Nucleus accumbens (tissue), 56 donors: ENCODE measurements around the gene MGA.

ENCODE experiments used
- DNase-seq, 56 donors: peaks; one replicate each; lab custom pipeline; 2025; lab: John Stamatoyannopoulos, UW

The MGA gene

DNA sequence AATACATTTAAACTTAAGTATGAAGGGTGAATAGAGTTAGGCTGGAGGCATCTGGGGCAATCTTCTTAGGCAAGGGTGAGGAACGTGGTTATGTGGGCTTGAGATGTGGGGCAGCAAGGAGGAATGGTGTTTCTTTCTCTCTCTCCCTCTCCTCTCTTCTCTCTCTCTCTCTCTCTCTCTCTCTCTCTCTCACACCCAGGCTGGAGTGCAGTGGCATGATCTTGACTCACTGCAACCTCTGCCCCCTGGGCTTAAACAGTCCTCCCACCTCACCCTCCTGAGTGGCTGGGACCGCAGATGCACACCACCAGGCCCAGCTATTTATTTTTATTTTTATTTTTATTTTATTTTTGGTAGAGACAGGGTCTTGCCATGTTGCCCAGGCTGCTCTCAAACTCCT lies 4.0 kb upstream of the MGA start:
- no peak for DNase-seq

DNA sequence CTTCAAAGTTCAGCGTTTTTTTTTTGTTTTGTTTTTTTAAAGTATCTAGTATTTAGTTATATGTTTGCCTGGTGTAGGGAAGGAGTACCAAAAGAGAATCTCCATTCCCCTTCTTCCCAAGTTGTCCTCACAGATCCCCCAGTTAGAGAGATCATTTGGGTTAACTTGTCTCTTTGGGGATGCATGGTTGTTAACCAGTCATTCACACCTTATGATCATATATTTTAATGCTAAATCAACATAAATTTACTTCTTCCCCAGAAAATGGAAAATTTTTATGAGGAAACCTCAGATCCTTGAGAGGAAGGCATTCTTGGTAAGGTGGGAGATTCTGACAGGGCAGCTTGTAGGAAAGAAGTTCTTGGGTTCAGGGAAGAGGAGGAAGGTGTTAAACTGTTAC lies 1.5 kb upstream of the MGA start:
- no peak for DNase-seq

DNA sequence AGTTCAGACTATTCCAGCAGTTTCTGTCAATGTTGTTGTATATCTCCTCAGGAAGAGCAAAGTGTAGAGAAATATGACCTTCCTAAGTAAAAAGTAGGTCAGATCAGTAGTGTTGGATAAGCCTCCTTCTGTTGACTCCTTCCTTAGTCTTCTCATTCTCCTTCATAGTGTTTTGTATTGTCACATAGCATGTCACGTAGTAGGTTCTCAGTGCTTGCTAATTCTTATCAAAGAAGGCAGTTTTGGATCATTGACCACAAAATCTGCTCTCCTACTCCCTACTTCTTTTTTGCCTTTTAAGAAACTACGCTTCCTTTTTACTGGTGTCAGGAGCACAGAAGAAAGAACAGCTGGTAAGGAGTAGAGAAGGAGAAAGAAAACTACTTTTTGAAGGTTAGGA lies 1.0 kb upstream of the MGA start:
- DNase-seq, result no peak

DNA sequence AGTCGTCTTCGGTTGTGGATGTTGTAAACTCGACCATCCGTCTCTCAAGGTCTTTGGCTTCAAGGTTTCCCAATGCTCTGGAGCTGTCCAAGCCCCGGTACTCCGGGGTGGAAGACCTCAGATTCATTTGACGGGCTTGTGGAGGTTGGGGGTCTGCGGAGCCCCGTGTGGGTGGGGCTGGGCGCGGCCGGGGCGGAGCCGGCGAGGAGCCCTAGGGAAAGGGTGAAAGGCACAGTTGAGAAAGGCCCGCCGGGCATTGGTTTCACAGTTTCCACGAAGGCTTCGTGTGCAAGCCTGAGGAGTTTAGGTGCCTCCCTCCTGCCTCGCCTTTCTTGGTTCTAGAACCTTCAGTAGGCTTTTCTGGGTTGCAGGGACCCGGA lies 360 bp upstream of the MGA start:
- peak in 5 of 56 donors; percentile 2 to 45 (median 27) for DNase-seq

DNA sequence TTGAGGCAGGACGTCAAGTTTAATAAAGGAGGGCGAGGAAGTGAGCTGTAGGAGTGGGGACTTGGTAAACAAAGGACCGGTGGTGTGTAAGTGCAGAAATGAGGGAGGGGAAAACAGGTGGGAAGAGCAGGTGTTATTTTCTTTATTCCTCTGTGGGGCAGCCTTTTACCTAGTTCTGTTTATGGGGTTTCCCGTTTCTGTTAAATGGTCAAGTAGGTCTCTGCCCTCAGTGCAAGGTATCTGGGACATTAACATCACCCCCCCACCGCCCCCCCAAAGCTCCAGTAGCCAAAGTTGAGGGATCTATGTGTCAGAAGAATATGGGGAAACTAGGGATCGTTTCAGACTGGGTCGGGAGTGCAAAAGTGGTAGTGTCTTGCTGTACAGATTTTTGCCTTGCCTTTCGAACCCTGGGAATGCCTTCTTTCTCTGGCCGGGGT lies 893 bp downstream of the MGA start:
- DNase-seq, result peak in 1 of 56 donors; percentile 52

DNA sequence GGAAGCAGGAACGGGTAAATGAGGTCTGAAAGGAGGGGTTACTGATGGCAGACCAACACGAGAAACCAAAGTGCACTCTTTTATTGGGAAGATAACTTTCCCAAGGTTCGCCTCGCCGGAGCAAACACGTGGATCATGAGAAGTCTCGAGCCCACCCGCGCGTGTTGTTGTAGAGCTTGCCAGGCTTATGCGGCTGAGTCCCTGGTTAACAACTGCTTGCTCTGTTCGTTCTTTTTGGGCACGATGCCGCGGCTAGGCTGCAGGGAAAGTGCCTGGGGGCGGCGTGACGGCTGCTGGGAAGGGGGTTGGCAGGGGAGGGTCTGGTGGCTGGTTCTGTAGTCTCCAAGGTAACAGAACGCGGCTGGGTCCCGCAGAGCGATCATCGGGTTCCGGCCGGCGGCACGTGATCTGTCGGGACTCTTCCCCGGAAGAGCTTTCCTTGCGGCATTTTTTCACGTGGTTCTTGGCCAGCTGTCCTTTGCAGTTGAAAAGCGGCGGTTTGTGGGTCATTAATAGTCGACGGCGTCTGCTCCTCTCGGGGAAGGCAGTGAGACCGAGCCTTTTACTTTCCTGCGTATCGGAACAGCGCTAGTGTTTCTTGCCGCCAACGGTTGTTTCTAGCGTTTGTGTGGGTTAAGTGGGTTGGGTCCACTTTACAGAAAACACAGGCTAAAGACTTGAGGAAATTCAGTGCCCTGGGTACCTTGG lies 1.5 kb downstream of the MGA start:
- DNase-seq, result peak; percentile 50 to 93 (median 82)

DNA sequence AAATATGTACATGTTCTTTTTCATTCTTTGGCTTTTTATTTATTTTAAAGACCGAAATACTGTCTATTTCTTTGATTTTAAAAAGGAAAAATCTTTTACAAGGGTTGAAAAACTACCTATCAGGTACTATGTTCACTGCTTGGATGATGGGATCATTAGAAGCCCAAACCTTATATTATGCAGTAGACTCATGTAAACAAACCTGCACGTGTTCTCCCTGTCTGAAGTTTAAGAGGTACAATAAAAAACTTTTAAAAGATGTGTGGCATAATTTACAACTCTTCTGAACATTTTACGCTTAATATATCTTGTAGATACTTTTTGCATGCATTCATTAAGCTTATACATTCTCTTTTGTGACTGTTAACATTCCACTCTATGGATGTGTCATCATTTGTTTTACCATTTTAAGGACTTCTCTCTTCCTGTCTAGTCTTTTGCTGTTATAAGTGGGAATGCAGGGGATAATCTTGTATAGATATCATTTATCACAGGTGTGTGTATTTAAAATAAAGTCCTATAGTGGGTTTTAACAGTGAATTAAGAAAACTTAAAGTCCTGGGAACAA lies 6.2 kb downstream of the MGA start:
- DNase-seq, result no peak

DNA sequence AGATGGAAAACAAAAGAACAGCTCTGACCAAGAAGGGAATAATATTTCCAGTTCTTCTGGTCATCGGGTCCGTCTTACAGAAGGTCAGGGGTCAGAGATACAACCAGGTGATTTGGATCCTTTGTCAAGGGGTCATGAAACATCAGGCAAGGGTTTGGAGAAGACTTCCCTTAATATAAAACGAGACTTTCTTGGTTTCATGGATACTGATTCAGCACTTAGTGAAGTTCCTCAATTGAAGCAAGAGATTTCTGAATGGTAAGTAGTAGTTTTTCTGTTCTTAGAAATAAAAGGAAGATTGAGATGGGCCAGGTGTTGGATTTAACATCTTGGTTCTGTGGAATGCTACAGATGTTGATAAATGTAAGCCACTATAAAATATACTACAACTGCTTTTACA lies 9.5 kb downstream of the MGA start:
- DNase-seq, result no peak

DNA sequence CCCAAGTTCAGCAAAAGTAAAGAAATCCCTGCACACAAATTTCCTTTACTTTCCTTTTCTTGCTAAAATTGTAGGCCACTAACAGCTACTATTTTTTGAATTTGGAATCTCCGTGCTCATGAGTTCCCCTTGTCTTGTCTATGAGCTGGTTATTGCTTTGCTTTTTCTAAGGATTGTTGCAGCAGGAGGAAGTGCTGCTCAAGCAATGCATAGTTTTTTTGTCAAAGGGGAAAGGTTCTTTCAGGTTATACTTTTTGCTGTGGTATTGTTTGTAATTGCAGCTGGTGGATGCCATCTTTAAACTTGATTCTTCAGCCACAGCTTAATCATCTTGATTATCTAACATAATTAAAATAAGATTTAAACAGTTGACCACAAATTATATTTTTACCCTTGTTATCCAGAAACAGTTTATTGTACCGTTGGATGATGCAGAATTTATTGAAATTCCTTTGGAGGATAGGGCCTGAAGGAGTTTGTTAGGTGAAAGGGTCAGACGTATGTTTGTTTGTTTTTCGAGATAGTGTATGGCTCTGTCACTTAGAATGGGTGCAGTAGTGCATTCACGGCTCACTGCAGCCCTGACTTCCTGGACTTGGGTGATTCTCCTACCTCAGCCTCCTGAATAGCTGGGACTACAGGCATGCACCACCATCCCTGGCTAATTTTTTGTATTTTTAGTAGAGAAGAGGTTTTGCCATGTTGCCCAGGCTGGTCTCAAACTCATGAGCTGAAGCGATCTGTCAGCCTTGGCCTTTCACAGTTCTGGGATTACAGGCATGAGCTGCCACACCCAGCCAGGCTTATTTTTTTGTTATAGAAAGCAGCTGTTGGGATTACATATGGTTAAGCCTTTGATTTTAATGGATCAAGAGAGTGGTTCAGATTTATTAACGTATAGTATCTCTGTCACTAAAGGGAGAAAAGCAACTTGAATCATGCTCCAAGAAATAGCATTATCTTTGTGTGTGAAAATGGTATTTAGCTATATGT lies 11.7 kb downstream of the MGA start:
- DNase-seq, result no peak

DNA sequence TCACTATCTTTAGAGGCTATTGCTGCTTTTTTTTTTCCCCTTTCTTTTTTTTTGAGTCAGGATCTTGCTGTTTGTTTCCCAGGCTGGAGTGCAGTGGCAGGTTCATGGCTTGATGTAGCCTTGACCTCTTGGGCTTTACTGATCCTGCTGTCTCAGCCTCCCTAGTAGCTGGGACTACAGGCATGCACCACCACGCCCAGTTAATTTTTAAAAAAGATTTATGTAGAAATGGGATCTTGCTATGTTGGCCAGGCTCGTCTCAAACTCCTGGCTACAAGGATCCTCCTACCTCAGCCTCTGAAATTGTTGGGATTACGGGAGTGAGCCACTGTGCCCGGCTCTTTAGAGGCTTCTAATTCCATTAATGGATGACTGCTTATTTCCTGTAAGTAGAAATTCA lies 15.1 kb downstream of the MGA start:
- no peak for DNase-seq

DNA sequence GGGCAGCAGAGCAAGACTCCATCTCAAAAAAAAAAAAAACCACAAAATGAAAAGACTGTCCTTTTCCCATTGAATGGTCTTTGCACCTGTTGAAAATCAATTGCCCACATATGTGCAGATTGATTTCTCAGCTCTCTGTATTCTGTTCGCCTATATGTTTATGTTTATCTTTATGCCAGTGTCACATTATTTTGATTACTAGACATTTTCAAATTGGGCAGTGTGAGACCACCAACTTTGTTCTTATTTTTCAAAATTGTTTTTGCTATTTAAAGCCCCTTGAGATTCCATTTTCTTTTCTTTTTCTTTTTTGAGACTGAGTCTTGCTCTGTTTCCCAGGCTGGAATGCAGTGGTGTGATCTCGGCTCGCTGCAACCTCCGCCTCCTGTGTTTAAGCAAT lies 18.5 kb downstream of the MGA start:
- no peak for DNase-seq

DNA sequence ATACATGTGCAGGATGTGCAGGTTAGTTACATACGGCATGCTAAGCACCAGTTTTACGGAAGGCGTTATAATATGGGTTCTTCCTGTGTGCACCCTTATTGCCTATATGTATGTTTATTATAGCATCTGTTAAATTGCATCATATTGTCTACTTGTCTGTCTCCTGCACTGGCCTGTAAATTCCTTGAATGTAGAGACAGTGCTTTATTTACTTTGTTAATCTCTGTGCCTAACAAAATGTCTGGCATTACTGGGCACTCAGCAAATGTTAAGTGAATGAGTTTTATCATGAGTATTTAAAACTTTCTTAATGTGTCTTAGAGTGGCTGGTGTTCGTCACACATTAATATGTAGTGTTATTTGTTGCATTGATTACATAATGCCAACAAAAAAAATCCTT lies 23.8 kb downstream of the MGA start:
- no peak for DNase-seq

DNA sequence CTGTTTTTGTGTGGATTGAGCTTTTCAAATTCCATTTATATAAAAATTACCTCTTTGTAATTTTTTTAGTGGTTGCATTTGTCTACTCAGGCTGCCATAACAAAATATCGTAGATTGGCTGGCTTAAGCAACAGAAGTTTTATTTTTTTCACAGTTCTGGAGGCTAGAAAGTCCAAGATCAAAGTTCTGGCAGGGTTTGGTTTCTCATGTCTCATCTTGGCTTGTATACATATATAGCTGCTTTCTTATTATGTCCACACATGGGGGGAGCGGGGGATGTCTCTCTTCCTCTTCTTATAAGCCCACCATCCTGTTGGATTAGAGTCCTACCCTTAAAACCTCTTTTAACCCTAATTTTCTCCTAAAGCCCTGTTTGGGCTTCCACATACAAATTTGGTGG lies 28.5 kb downstream of the MGA start:
- no peak for DNase-seq

DNA sequence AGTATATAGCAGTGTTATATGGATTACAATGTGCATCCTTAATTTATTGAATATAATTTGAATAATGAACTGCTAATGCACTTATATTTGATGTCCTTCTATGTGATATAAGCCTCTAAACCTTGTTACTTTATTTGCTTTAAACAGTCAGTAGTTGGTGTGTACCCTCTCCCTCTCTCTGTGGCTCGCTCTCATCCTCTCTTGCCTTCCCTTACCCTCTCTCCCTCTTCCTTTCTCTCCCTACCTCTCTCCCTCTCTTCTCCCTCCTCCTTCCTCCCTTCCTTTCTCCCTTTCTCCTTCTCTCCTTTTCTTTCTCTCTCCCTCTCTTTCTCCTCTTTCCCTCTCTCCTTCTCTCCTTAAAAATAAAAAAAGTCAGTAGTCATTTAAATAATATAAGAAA lies 28.9 kb downstream of the MGA start:
- no peak for DNase-seq

DNA sequence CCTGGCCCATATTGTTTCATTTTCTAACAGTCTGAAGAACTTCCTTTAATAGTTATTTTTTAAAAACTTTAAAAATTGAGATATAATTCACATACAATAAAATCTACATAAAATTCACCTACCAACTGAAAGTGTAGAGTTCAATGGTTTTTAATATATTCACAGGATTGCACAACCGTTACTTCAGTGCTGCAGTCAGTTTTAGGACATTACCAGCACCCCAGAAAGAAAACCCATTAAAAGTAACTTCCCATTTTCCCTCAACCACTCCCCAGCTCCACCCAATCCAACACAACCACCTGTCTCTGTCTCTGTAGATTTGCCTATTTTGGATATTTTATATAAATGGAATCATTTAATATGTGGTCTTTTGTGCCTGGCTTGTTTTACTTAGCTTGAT lies 29.6 kb downstream of the MGA start:
- no peak for DNase-seq

DNA sequence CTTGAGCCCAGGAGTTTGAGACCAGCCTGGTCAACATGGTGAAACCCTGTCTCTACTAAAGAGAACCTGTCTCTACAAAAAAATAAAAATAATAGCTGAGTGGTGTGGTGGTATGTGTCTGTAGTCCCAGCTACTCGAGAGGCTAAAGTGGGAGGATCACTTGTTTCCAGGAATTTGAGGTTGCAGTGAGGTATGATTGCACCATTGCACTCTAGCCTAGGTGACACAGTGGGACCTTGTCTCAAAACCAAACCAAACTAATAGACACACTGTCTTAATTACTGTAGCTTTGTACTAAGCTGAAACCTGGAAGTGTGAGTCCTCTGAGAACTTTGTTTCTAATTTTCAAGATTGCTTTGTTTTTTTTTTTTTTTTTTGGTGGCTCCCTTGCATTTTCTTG lies 30.4 kb downstream of the MGA start:
- DNase-seq, result no peak

DNA sequence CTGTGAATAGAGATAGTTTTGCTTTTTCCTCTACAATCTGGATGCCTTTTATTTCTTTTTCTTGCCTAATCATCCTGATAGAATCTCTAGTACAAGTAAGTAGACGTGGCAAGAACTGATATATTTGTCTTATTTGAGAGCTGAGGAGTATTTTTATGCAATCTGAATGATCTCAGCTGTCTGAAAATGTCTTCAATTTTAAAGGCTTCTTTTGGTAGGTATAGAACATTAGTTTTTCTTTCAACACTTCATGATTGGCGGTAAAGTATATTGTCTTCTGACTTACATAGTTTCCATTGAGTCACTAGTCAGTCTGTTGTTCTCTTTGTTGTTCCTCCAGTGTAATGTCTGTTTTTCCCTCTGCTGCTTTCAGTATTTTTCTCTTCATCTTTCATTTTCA lies 31.3 kb downstream of the MGA start:
- no peak for DNase-seq

DNA sequence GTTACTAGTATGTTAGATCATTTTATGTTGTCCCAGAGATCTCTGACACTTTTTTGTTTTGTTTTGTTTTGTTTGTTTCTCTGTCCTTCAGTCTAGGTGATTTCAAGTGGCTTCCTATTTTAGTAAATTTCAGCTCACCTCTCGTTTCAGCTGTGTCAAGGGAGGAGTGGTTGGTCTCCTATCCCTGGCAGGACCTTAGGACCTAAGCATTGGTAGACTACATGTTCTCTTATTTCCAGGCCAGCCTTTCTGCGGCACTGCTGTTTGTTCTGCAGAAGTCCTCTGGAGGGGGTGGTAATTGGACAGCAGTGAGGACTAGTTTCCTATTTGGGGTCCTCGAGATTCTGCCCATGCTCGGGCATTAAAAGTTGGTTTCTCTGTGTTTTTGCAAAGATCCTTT lies 31.8 kb downstream of the MGA start:
- no peak for DNase-seq

DNA sequence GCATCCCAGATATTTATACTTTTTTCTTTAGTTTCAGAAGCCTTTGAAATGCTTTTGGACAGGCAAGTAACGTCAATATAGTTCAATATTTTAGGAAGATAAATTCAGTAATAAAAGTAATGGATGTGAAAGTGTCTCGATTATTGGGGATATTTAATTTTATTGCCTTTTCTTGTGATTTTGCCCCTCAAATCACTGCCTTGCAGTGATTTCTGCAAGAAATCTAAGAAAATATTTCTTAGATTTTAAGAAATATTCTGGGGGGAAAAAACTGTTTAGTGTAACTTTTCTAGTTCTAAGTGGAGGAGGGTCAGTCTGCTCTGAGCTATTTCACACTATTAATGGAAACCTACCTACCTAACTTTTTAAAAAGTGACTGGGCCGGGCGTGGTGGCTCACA lies 33.6 kb downstream of the MGA start:
- DNase-seq, result no peak

DNA sequence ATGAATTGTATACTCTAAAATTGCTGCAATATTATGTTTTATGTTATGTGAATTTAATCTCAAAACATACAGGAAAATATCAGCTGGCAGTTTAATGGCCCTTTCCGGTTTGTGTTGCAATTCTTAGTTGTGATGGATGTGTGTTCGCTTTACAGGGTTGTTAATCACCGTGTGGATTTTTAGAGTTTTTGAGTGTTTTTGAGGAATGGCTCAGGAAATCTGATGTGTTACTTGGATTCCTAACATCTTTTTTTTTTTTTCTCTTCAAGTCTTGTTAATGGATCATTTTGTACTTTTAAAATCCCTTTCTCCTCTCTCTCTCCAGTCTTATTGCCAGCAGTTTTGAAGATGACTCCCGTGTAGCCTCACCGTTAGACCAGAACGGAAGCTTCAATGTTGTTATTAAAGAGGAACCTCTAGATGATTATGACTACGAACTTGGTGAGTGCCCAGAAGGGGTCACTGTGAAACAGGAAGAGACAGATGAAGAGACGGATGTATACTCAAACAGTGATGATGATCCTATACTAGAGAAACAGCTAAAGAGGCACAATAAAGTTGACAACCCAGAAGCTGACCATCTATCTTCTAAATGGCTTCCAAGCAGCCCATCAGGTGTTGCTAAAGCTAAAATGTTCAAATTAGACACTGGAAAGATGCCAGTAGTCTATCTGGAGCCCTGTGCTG lies 35.7 kb downstream of the MGA start:
- peak in 3 of 56 donors; percentile 2 to 7 (median 4) for DNase-seq

DNA sequence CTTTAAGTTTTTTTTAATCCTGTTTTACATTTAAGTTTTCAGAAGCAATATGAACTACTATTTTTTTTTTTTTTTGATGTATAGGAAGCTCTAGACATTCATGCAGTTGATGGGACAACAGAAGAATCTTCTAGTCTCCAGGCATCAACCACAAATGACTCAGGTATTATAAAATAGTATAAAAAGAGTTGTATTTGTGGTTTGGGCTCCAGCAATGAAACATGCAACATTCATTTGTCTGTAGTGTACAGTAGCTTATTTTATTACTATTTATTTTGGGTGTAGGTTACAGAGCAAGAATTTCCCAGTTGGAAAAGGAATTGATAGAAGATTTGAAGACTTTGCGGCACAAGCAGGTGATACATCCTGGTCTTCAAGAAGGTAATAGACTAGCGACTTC lies 38.6 kb downstream of the MGA start:
- DNase-seq, result no peak
